HCT116 (cell line): Measurements from ENCODE around the gene ADGRB3. TPM values are rescaled to one million over a fixed set of nuclear protein-coding genes. Genes with fewer than 3 reads are reported as not detected.

Experiments used
- ATAC-seq: fragments of 200-7000 bp; cut with Tn5 transposase; 2 replicates; pipeline ENCODE4 v1.9.1; 2020; ENCODE audit warnings: mild to moderate bottlenecking, moderate library complexity
- BruUV-seq: library from RNA; stranded (reverse); fragments of 400-500 nt; replicated peaks from 2 replicates; lab custom pipeline; 2021; lab: Mats Ljungman, UMichigan
- CTCF ChIA-PET: fragments of 300-600 bp; sonication (Branson Sonifier 250); formaldehyde crosslinking; loops from one replicate; lab custom pipeline; 2021; ENCODE audit warnings: antibody characterized with exemption; lab: Charles Lee
- POLR2A ChIA-PET: fragments of 300-600, 350-600 bp; sonication (Branson Sonifier 250); formaldehyde crosslinking; loops from one replicate; lab custom pipeline; 2021; ENCODE audit warnings: antibody characterized with exemption; lab: Charles Lee
- RAD21 ChIA-PET, 2 experiments: fragments of 300-600 bp; sonication (Branson Sonifier 250); formaldehyde crosslinking; loops; one replicate each; lab custom pipeline; 2023; ENCODE audit warnings: low total read pairs in 2 of 2; ENCODE audit not compliant: uncharacterized antibody in 2 of 2, unreplicated experiment in 2 of 2, low non-redundant PET in 1 of 2; lab: Charles Lee
- DNase-seq: peaks from one replicate; pipeline ENCODE4 v3.0.0-alpha.2; 2010; ENCODE audit warnings: low read depth, low spot score
- H2AFZ ChIP-seq: fragments of 200-600 bp; shearing (Covaris generic), sonication (generic); 2 replicates; pipeline ENCODE4 v1.6.1; 2017; ENCODE audit warnings: low read depth, mixed run types, mixed read lengths, antibody characterized with exemption, low read length; ENCODE audit not compliant: poor library complexity, severe bottlenecking
- H3K27ac ChIP-seq: 2 replicates; pipeline ENCODE4 v1.5.1; 2012; ENCODE audit warnings: low read depth, low read length
- H3K27me3 ChIP-seq: fragments of 200-600 bp; sonication (generic); 2 replicates; pipeline ENCODE4 v1.6.1; 2016; ENCODE audit warnings: mixed run types, low read length, mixed read lengths; ENCODE audit not compliant: insufficient read depth
- H3K36me3 ChIP-seq, 2 experiments: fragments of 200-500 bp in 1 of 2; fragments of 200-600 bp in 1 of 2; sonication (Bioruptor generic) in 1 of 2; sonication (generic) in 1 of 2; 2 replicates each; pipeline versions ENCODE4 v1.5.1 to v1.6.1; 2014 to 2016; ENCODE audit warnings: low read length in 2 of 2, inconsistent platforms in 1 of 2, mixed read lengths in 1 of 2, mixed run types in 1 of 2; ENCODE audit not compliant: insufficient read depth in 2 of 2, control insufficient read depth in 1 of 2
- H3K4me1 ChIP-seq, 2 experiments: fragments of 200-600 bp in 1 of 2; sonication (generic) in 1 of 2; 2 replicates each; pipeline versions ENCODE4 v1.5.1 to v1.6.1; 2012 to 2017; ENCODE audit warnings: low read length in 2 of 2, inconsistent platforms in 1 of 2, mild to moderate bottlenecking in 1 of 2, mixed read lengths in 1 of 2, mixed run types in 1 of 2, moderate library complexity in 1 of 2; ENCODE audit not compliant: insufficient read depth in 2 of 2, control insufficient read depth in 1 of 2
- H3K4me2 ChIP-seq: fragments of 200-600 bp; sonication (generic); 2 replicates; pipeline ENCODE4 v1.6.1; 2017; ENCODE audit warnings: mixed run types, low read length, mixed read lengths
- H3K4me3 ChIP-seq, 2 experiments: fragments of 200-600 bp in 1 of 2; sonication (generic) in 1 of 2; replicated peaks in 1 of 2; 2 replicates each; pipeline ENCODE4 v1.5.1; 2011 to 2016; ENCODE audit warnings: low read length in 2 of 2, control low read depth in 1 of 2, low read depth in 1 of 2, mild to moderate bottlenecking in 1 of 2, mixed read lengths in 1 of 2, mixed run types in 1 of 2
- H3K79me2 ChIP-seq: fragments of 200-600 bp; sonication (generic); 2 replicates; pipeline ENCODE4 v1.6.1; 2017; ENCODE audit warnings: mild to moderate bottlenecking, mixed run types, low read length, moderate library complexity, mixed read lengths; ENCODE audit not compliant: insufficient read depth
- H3K9ac ChIP-seq: fragments of 200-600 bp; sonication (generic); 2 replicates; pipeline ENCODE4 v1.6.1; 2016; ENCODE audit warnings: low read length, mixed read lengths
- H3K9me2 ChIP-seq: fragments of 200-600 bp; sonication (generic), shearing (Covaris generic); 2 replicates; pipeline ENCODE4 v1.6.1; 2017; ENCODE audit warnings: mixed run types, mild to moderate bottlenecking, moderate library complexity; ENCODE audit not compliant: insufficient read depth
- H3K9me3 ChIP-seq, 2 experiments: fragments of 200-500 bp in 1 of 2; fragments of 200-600 bp in 1 of 2; sonication (Bioruptor generic) in 1 of 2; sonication (generic) in 1 of 2; 2 replicates each; pipeline ENCODE4 v1.6.1; 2014 to 2017; ENCODE audit warnings: low read length in 2 of 2, mixed read lengths in 2 of 2, inconsistent platforms in 1 of 2, low read depth in 1 of 2, mild to moderate bottlenecking in 1 of 2, mixed run types in 1 of 2, moderate library complexity in 1 of 2; ENCODE audit not compliant: control insufficient read depth in 1 of 2, insufficient read depth in 1 of 2
- H4K20me1 ChIP-seq: fragments of 200-600 bp; sonication (generic), shearing (Covaris generic); 2 replicates; pipeline ENCODE4 v1.6.1; 2017; ENCODE audit warnings: mixed run types, mild to moderate bottlenecking, moderate library complexity; ENCODE audit not compliant: insufficient read depth
- CBX3 ChIP-seq: IDR thresholded peaks from 2 replicates; pipeline ENCODE4 v1.6.1; 2012; ENCODE audit warnings: low read depth
- CEBPB ChIP-seq: IDR thresholded peaks from 2 replicates; pipeline ENCODE4 v1.6.1; 2012; ENCODE audit warnings: low read depth
- EZH2phosphoT487 ChIP-seq: fragments of 200-600 bp; IDR thresholded peaks from 2 replicates; pipeline ENCODE4 v1.6.1; 2018; ENCODE audit warnings: antibody characterized with exemption, borderline replicate concordance
- FOSL1 ChIP-seq: IDR thresholded peaks from 2 replicates; pipeline ENCODE4 v1.6.1; 2012; ENCODE audit warnings: low read depth
- POLR2A ChIP-seq: IDR thresholded peaks from 2 replicates; pipeline ENCODE4 v1.7.0; 2011; ENCODE audit warnings: borderline replicate concordance; ENCODE audit not compliant: insufficient read depth, insufficient read length; ENCODE audit errors: extremely low read depth
- POLR2AphosphoS5 ChIP-seq: IDR thresholded peaks from 2 replicates; pipeline ENCODE4 v1.6.1; 2011; ENCODE audit warnings: mild to moderate bottlenecking, low read depth, low read length, moderate library complexity
- SP1 ChIP-seq: IDR thresholded peaks from 2 replicates; pipeline ENCODE4 v1.6.1; 2012; ENCODE audit warnings: low read depth
- SRF ChIP-seq: IDR thresholded peaks from 2 replicates; pipeline ENCODE4 v1.6.1; 2012; ENCODE audit warnings: low read depth
- intact Hi-C: fragments of 100-400 bp; cut with micrococcal nuclease; formaldehyde crosslinking; loops from 2 replicates; pipeline ENCODE4 v1.10.0; 2022
- total RNA-seq: library from RNA; stranded (reverse); gene quantifications from one replicate; pipeline ENCODE4 v1.2.1, GENCODE V29; 2021; ENCODE audit not compliant: unreplicated experiment

Gene ADGRB3
- total RNA-seq, 1 experiment from 2014 or later = not detected

- BruUV-seq = no TSS peak
- no peak overlapping the region for H3K4me2 ChIP-seq
- POLR2A ChIA-PET = no interaction called here
- H3K4me1 ChIP-seq = no peaks in the 10 kb centered on the region
- no peaks in the 10 kb centered on the region for H3K9me2 ChIP-seq
- DNase-seq = no peak
- H2AFZ ChIP-seq = no peak overlapping the region
- H3K9me3 ChIP-seq = peaks cover 11 to 18% of the 10 kb centered on the region in 2 experiments; a peak in 2 of 4 replicates
- H3K9ac ChIP-seq = no peak overlapping the region
- H4K20me1 ChIP-seq = no peaks in the 10 kb centered on the region
- H3K79me2 ChIP-seq = no peaks in the 10 kb centered on the region
- intact Hi-C loops = no loop called here
- no peak overlapping the region for H3K27ac ChIP-seq
- H3K27me3 ChIP-seq = no peaks in the 10 kb centered on the region
- ATAC-seq = no peak
- TF ChIP-seq SRF (no peak), POLR2AphosphoS5 (no peak)
- TF ChIP-seq, all 23 proteins: peak for 0
- Histone ChIP-seq H3K36me3 (no peaks in the 10 kb centered on the region), H3K4me3 (no peak overlapping the region)
- CTCF ChIA-PET = no interaction called here
- RAD21 ChIA-PET = no interaction called here
These were observed 312.6 kb downstream of the ADGRB3 start for GRCh38 chr6:68947721-68948120.

- TF ChIP-seq SP1 (no peak), CBX3 (no peak), FOSL1 (no peak), POLR2A (no peak), EZH2phosphoT487 (no peak), CEBPB (no peak), POLR2AphosphoS5 (no peak)
- Histone ChIP-seq H3K27me3 (no peaks in the 10 kb centered on the region), H4K20me1 (no peaks in the 10 kb centered on the region), H3K9me3 (peaks cover 11 to 16% of the 10 kb centered on the region in 2 experiments; a peak in 2 of 4 replicates), H3K27ac (no peak overlapping the region), H3K4me3 (no peak overlapping the region), H3K79me2 (no peaks in the 10 kb centered on the region), H3K9me2 (no peaks in the 10 kb centered on the region), H3K4me1 (no peaks in the 10 kb centered on the region), H2AFZ (no peak overlapping the region), H3K9ac (no peak overlapping the region), H3K36me3 (no peaks in the 10 kb centered on the region), H3K4me2 (no peak overlapping the region)
- ChIA-PET CTCF (no interaction called here), RAD21 (no interaction called here), POLR2A (no interaction called here)
- intact Hi-C loops = no loop called here
- no TSS peak for BruUV-seq
- ATAC-seq (no peak), DNase-seq (no peak)
These were observed 316.2 kb downstream of the ADGRB3 start for GRCh38 chr6:68951270-68951669.
